HepG2 (cell line): Measurements from ENCODE around the gene CACNA1H. TPM values are rescaled to one million over a fixed set of nuclear protein-coding genes. Genes with fewer than 3 reads are reported as not detected.
A peak's percentile ranks its signal among the peaks of the same experiment; 100 is the strongest.

Experiments
- AKAP8 ChIP-seq: sonication (generic); formaldehyde crosslinking; IDR thresholded peaks from 2 replicates; pipeline ENCODE4 v1.5.1; 2020; ENCODE audit warnings: mild to moderate bottlenecking, missing genetic modification reagents
- ATF7 ChIP-seq, 2 experiments: fragments of 450-650 bp in 1 of 2; sonication (generic) in 1 of 2; formaldehyde crosslinking in 1 of 2; IDR thresholded peaks; 2 replicates each; pipeline versions ENCODE4 v1.4.0 to v1.6.1; 2016 to 2020; ENCODE audit warnings: antibody characterized with exemption in 1 of 2, mild to moderate bottlenecking in 1 of 2, missing genetic modification reagents in 1 of 2
- CENPT ChIP-seq: sonication (generic); formaldehyde crosslinking; IDR thresholded peaks from 2 replicates; pipeline ENCODE4 v1.8.0; 2022; ENCODE audit warnings: low read depth, mild to moderate bottlenecking, moderate library complexity, missing genetic modification reagents
- FOXC1 ChIP-seq: sonication (generic); formaldehyde crosslinking; IDR thresholded peaks from 2 replicates; pipeline ENCODE4 v1.8.0; 2022; ENCODE audit warnings: mild to moderate bottlenecking, missing genetic modification reagents, borderline replicate concordance
- HMG20A ChIP-seq: IDR thresholded peaks from 2 replicates; pipeline ENCODE4 v1.6.1; 2016; ENCODE audit warnings: borderline replicate concordance
- KDM6A ChIP-seq: IDR thresholded peaks from 2 replicates; pipeline ENCODE4 v1.6.1; 2016; ENCODE audit warnings: low read depth
- KMT2A ChIP-seq: sonication (generic); formaldehyde crosslinking; IDR thresholded peaks from 2 replicates; pipeline ENCODE4 v1.4.0; 2020; ENCODE audit warnings: missing genetic modification reagents
- MATR3 ChIP-seq: sonication (generic); formaldehyde crosslinking; IDR thresholded peaks from 2 replicates; pipeline ENCODE4 v1.4.0; 2020; ENCODE audit warnings: missing genetic modification reagents
- NFE2L2 ChIP-seq: fragments of 150-350 bp; IDR thresholded peaks from 2 replicates; pipeline ENCODE4 v1.6.1; 2014; ENCODE audit warnings: low read length
- PHB2 ChIP-seq: fragments of 450-650 bp; IDR thresholded peaks from 2 replicates; pipeline ENCODE4 v1.6.1; 2018; ENCODE audit not compliant: partially characterized antibody
- SMC3 ChIP-seq: IDR thresholded peaks from 2 replicates; pipeline ENCODE4 v1.6.1; 2011; ENCODE audit warnings: low read length, improper control_type of control experiment
- SMYD3 ChIP-seq: sonication (generic); formaldehyde crosslinking; IDR thresholded peaks from 2 replicates; pipeline ENCODE4 v1.8.1; 2023; ENCODE audit warnings: mild to moderate bottlenecking, missing genetic modification reagents
- SRF ChIP-seq: IDR thresholded peaks from 2 replicates; pipeline ENCODE4 v1.6.1; 2011; ENCODE audit warnings: mild to moderate bottlenecking, low read depth, low read length, moderate library complexity
- SRSF1 ChIP-seq: fragments of 200-400 bp; formaldehyde crosslinking; optimal IDR thresholded peaks from 2 replicates; pipeline ENCODE3; 2017; ENCODE audit warnings: mild to moderate bottlenecking, low read depth, low read length, moderate library complexity
- U2AF2 ChIP-seq: fragments of 200-400 bp; formaldehyde crosslinking; IDR thresholded peaks from 2 replicates; pipeline ENCODE4 v1.6.1; 2017; ENCODE audit warnings: low read depth, mild to moderate bottlenecking, low read length
- ZNF543 ChIP-seq: sonication (generic); formaldehyde crosslinking; IDR thresholded peaks from 2 replicates; pipeline ENCODE4 v1.4.0; 2020; ENCODE audit warnings: mild to moderate bottlenecking, missing genetic modification reagents
- ZNF557 ChIP-seq: sonication (generic); formaldehyde crosslinking; IDR thresholded peaks from 2 replicates; pipeline ENCODE4 v1.4.0; 2020; ENCODE audit warnings: missing genetic modification reagents
- polyA plus RNA-seq, 8 experiments: library from polyadenylated mRNA; depleted of rRNA in 3 of 8; stranded (reverse) in 7 of 8; unstranded in 1 of 8; fragments of >200 nt; fragmentation: Illumina TruSeq in 4 of 8; extraction: Trizol in 4 of 8; gene quantifications; 2 replicates each; pipeline versions ENCODE4 v1.2.1 to v1.2.3, GENCODE V29; 2011 to 2016; ENCODE audit warnings: low read depth in 4 of 8, missing spikeins in 1 of 8, mixed read lengths in 1 of 8; ENCODE audit not compliant: insufficient read depth in 1 of 8
- total RNA-seq, 5 experiments: library from RNA; depleted of rRNA; stranded (reverse); fragments of >200 nt; fragmentation: Illumina TruSeq; extraction: Trizol; gene quantifications; 2 replicates each; pipeline ENCODE4 v1.2.3, GENCODE V29; 2016; ENCODE audit warnings: low read depth in 1 of 5
- TF ChIP-seq, protein P1 (sequence below): IDR thresholded peaks from 2 replicates; pipeline ENCODE4 v1.6.1; 2016; ENCODE audit warnings: low read depth, missing genetic modification reagents, missing compliant biosample characterization
- TF ChIP-seq, protein P2 (sequence below): sonication (generic); formaldehyde crosslinking; IDR thresholded peaks from 2 replicates; pipeline ENCODE4 v1.5.1; 2020; ENCODE audit warnings: missing genetic modification reagents, mild to moderate bottlenecking, borderline replicate concordance
- TF ChIP-seq, protein P3 (sequence below): sonication (generic); formaldehyde crosslinking; IDR thresholded peaks from 2 replicates; pipeline ENCODE4 v1.4.0; 2020; ENCODE audit warnings: missing genetic modification reagents, mild to moderate bottlenecking, borderline replicate concordance
- TF ChIP-seq, protein P4 (sequence below): IDR thresholded peaks from 2 replicates; pipeline ENCODE4 v1.6.1; 2016

The CACNA1H gene
- total and polyA plus RNA-seq, 2 of the 13 experiments (the other 11 are each of a cell fraction or from before 2014, with no cell fraction given) = 0.40 to 1.8 TPM

DNA sequence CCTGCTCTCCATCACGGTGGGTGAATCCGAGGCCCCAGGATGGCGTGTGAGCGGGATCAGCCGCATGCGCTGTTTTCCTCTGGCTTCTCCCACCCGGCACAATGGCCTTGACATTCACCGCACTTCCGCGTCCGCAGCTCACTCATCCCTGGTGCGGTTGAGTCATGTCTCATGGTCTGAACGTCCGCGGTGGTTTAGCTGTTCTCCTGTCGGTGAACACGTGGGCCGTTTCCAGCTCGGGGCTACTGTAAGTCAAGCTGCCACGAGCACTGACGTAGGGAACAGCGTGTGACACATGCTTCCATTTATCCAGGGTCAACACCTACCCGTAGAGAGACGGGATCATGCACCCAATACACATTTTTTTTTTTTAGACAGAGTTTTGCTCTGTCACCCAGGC lies 15.3 kb upstream of the CACNA1H start (continued):
- peak; percentile 49; the same call in 1 of the 2 replicates for TF ChIP-seq HMG20A (CRISPR knock-in tag)
- TF ChIP-seq, protein P1, sequence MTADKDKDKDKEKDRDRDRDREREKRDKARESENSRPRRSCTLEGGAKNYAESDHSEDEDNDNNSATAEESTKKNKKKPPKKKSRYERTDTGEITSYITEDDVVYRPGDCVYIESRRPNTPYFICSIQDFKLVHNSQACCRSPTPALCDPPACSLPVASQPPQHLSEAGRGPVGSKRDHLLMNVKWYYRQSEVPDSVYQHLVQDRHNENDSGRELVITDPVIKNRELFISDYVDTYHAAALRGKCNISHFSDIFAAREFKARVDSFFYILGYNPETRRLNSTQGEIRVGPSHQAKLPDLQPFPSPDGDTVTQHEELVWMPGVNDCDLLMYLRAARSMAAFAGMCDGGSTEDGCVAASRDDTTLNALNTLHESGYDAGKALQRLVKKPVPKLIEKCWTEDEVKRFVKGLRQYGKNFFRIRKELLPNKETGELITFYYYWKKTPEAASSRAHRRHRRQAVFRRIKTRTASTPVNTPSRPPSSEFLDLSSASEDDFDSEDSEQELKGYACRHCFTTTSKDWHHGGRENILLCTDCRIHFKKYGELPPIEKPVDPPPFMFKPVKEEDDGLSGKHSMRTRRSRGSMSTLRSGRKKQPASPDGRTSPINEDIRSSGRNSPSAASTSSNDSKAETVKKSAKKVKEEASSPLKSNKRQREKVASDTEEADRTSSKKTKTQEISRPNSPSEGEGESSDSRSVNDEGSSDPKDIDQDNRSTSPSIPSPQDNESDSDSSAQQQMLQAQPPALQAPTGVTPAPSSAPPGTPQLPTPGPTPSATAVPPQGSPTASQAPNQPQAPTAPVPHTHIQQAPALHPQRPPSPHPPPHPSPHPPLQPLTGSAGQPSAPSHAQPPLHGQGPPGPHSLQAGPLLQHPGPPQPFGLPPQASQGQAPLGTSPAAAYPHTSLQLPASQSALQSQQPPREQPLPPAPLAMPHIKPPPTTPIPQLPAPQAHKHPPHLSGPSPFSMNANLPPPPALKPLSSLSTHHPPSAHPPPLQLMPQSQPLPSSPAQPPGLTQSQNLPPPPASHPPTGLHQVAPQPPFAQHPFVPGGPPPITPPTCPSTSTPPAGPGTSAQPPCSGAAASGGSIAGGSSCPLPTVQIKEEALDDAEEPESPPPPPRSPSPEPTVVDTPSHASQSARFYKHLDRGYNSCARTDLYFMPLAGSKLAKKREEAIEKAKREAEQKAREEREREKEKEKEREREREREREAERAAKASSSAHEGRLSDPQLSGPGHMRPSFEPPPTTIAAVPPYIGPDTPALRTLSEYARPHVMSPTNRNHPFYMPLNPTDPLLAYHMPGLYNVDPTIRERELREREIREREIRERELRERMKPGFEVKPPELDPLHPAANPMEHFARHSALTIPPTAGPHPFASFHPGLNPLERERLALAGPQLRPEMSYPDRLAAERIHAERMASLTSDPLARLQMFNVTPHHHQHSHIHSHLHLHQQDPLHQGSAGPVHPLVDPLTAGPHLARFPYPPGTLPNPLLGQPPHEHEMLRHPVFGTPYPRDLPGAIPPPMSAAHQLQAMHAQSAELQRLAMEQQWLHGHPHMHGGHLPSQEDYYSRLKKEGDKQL (CRISPR knock-in tag) = no peak
- no peak for TF ChIP-seq KDM6A (CRISPR knock-in tag)
- no peak for TF ChIP-seq FOXC1 (CRISPR knock-in tag)
- TF ChIP-seq MATR3 = no peak
- TF ChIP-seq NFE2L2 = no peak
- TF ChIP-seq SRSF1 = no peak
- no peak for TF ChIP-seq ZNF557 (CRISPR knock-in tag)
- TF ChIP-seq AKAP8 (CRISPR knock-in tag) = no peak
- no peak for TF ChIP-seq SMC3
- no peak for TF ChIP-seq ZNF543
- TF ChIP-seq, protein P2, sequence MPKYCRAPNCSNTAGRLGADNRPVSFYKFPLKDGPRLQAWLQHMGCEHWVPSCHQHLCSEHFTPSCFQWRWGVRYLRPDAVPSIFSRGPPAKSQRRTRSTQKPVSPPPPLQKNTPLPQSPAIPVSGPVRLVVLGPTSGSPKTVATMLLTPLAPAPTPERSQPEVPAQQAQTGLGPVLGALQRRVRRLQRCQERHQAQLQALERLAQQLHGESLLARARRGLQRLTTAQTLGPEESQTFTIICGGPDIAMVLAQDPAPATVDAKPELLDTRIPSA = no peak
- TF ChIP-seq ATF7 (IDR thresholded peaks at IDR 0.05) = no peak
- TF ChIP-seq ATF7 (CRISPR knock-in tag; IDR thresholded peaks at IDR 0.05) = no peak
- TF ChIP-seq SMYD3 (CRISPR knock-in tag) = no peak
- no peak for TF ChIP-seq U2AF2
- TF ChIP-seq SRF = no peak
- TF ChIP-seq, protein P3, sequence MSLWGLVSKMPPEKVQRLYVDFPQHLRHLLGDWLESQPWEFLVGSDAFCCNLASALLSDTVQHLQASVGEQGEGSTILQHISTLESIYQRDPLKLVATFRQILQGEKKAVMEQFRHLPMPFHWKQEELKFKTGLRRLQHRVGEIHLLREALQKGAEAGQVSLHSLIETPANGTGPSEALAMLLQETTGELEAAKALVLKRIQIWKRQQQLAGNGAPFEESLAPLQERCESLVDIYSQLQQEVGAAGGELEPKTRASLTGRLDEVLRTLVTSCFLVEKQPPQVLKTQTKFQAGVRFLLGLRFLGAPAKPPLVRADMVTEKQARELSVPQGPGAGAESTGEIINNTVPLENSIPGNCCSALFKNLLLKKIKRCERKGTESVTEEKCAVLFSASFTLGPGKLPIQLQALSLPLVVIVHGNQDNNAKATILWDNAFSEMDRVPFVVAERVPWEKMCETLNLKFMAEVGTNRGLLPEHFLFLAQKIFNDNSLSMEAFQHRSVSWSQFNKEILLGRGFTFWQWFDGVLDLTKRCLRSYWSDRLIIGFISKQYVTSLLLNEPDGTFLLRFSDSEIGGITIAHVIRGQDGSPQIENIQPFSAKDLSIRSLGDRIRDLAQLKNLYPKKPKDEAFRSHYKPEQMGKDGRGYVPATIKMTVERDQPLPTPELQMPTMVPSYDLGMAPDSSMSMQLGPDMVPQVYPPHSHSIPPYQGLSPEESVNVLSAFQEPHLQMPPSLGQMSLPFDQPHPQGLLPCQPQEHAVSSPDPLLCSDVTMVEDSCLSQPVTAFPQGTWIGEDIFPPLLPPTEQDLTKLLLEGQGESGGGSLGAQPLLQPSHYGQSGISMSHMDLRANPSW (CRISPR knock-in tag) = no peak
- no peak for TF ChIP-seq PHB2
- TF ChIP-seq CENPT (CRISPR knock-in tag) = no peak
- no peak for TF ChIP-seq KMT2A (CRISPR knock-in tag)
- TF ChIP-seq, protein P4, sequence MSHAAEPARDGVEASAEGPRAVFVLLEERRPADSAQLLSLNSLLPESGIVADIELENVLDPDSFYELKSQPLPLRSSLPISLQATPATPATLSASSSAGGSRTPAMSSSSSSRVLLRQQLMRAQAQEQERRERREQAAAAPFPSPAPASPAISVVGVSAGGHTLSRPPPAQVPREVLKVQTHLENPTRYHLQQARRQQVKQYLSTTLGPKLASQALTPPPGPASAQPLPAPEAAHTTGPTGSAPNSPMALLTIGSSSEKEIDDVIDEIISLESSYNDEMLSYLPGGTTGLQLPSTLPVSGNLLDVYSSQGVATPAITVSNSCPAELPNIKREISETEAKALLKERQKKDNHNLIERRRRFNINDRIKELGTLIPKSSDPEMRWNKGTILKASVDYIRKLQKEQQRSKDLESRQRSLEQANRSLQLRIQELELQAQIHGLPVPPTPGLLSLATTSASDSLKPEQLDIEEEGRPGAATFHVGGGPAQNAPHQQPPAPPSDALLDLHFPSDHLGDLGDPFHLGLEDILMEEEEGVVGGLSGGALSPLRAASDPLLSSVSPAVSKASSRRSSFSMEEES (CRISPR knock-in tag) = peak; percentile 80
